WTC11 (cell line): ENCODE data around the gene GREM1. TPM values are rescaled to one million over a fixed set of nuclear protein-coding genes. Genes with fewer than 3 reads are reported as not detected.

Source experiments
- ATAC-seq: fragments of 200-7000 bp; cut with Tn5 transposase; 2 replicates; pipeline ENCODE4 v1.10.0; 2021; ENCODE audit warnings: mild to moderate bottlenecking, moderate library complexity
- CTCF ChIA-PET: fragments of 300-600 bp; sonication (Branson Sonifier 250); formaldehyde crosslinking; loops from one replicate; lab custom pipeline; 2021; ENCODE audit warnings: antibody characterized with exemption; lab: Charles Lee
- POLR2A ChIA-PET: fragments of 350-600 bp; sonication (Branson Sonifier 250); formaldehyde crosslinking; loops from one replicate; lab custom pipeline; 2021; ENCODE audit warnings: antibody characterized with exemption; lab: Charles Lee
- DNase-seq: peaks from one replicate; pipeline ENCODE4 v3.0.0; 2021; ENCODE audit warnings: low spot score
- H3K27ac Mint-ChIP-seq: 2 replicates; pipeline ENCODE4 v1.8.0; 2021; ENCODE audit warnings: mixed read lengths
- H3K27me3 Mint-ChIP-seq: 2 replicates; pipeline ENCODE4 v1.8.0; 2021; ENCODE audit warnings: low read depth, mild to moderate bottlenecking, moderate library complexity, mixed read lengths
- H3K36me3 Mint-ChIP-seq: 2 replicates; pipeline ENCODE4 v1.8.0; 2021; ENCODE audit warnings: mixed read lengths
- H3K4me1 Mint-ChIP-seq: 2 replicates; pipeline ENCODE4 v1.8.0; 2022; ENCODE audit warnings: mixed read lengths
- H3K4me3 Mint-ChIP-seq: 2 replicates; pipeline ENCODE4 v1.8.0; 2021; ENCODE audit warnings: mild to moderate bottlenecking, moderate library complexity, mixed read lengths
- H3K9me3 Mint-ChIP-seq: 2 replicates; pipeline ENCODE4 v1.8.0; 2021; ENCODE audit warnings: mixed read lengths
- ELF4 ChIP-seq: sonication (generic); formaldehyde crosslinking; IDR thresholded peaks from 2 replicates; pipeline ENCODE4 v1.8.1; 2022; ENCODE audit warnings: low read depth, mild to moderate bottlenecking, moderate library complexity, missing genetic modification reagents
- GABPB1 ChIP-seq: sonication (generic); formaldehyde crosslinking; IDR thresholded peaks from 2 replicates; pipeline ENCODE4 v1.8.1; 2023; ENCODE audit warnings: mild to moderate bottlenecking, missing genetic modification reagents
- GRHL2 ChIP-seq: fragments of 250-450 bp; sonication (Bioruptor Pico); IDR thresholded peaks from 2 replicates; pipeline ENCODE4 v1.8.0; 2022; ENCODE audit warnings: mild to moderate bottlenecking, moderate library complexity; ENCODE audit not compliant: insufficient replicate concordance, severe bottlenecking
- HMGA2 ChIP-seq: fragments of 250-450 bp; sonication (Bioruptor Pico); IDR thresholded peaks from 2 replicates; pipeline ENCODE4 v1.4.0; 2021; ENCODE audit warnings: mild to moderate bottlenecking, moderate library complexity
- MYBL2 ChIP-seq: sonication (generic); formaldehyde crosslinking; IDR thresholded peaks from 2 replicates; pipeline ENCODE4 v1.8.1; 2023; ENCODE audit warnings: mild to moderate bottlenecking, moderate library complexity, missing genetic modification reagents
- RORB ChIP-seq: fragments of 250-450 bp; sonication (Bioruptor Pico); IDR thresholded peaks from 2 replicates; pipeline ENCODE4 v1.9.0; 2021; ENCODE audit warnings: mild to moderate bottlenecking
- TEAD1 ChIP-seq: sonication (generic); formaldehyde crosslinking; IDR thresholded peaks from 2 replicates; pipeline ENCODE4 v1.8.0; 2022; ENCODE audit warnings: mild to moderate bottlenecking, missing genetic modification reagents
- TEAD4 ChIP-seq: sonication (generic); formaldehyde crosslinking; IDR thresholded peaks from 2 replicates; pipeline ENCODE4 v1.8.0; 2022; ENCODE audit warnings: mild to moderate bottlenecking, missing genetic modification reagents
- ZNF232 ChIP-seq: sonication (generic); formaldehyde crosslinking; IDR thresholded peaks from 2 replicates; pipeline ENCODE4 v1.8.0; 2022; ENCODE audit warnings: mild to moderate bottlenecking, missing genetic modification reagents
- ZNF416 ChIP-seq: fragments of 250-450 bp; sonication (Bioruptor Pico); IDR thresholded peaks from 2 replicates; pipeline ENCODE4 v1.9.0; 2021; ENCODE audit warnings: mild to moderate bottlenecking, inconsistent platforms
- total RNA-seq: library from RNA; stranded (reverse); gene quantifications from 3 replicates; pipeline ENCODE4 v1.2.3, GENCODE V29; 2021
- TF ChIP-seq, protein P1 (sequence below): sonication (generic); formaldehyde crosslinking; IDR thresholded peaks from 2 replicates; pipeline ENCODE4 v1.8.1; 2023; ENCODE audit warnings: mild to moderate bottlenecking, moderate library complexity, missing genetic modification reagents
- TF ChIP-seq, protein P2 (sequence below): sonication (generic); formaldehyde crosslinking; IDR thresholded peaks from 2 replicates; pipeline ENCODE4 v1.8.1; 2022; ENCODE audit warnings: mild to moderate bottlenecking, missing genetic modification reagents, moderate library complexity, borderline replicate concordance
- TF ChIP-seq, protein P3 (sequence below): fragments of 250-450 bp; sonication (Bioruptor Pico); IDR thresholded peaks from 2 replicates; pipeline ENCODE4 v1.9.0; 2021; ENCODE audit warnings: mild to moderate bottlenecking
- TF ChIP-seq, protein P4 (sequence below): sonication (generic); formaldehyde crosslinking; IDR thresholded peaks from 2 replicates; pipeline ENCODE4 v1.8.0; 2022; ENCODE audit warnings: mild to moderate bottlenecking, missing genetic modification reagents
- TF ChIP-seq, protein P5 (sequence below): sonication (generic); formaldehyde crosslinking; IDR thresholded peaks from 2 replicates; pipeline ENCODE4 v1.8.0; 2022; ENCODE audit warnings: missing genetic modification reagents
- TF ChIP-seq, protein P6 (sequence below): sonication (generic); formaldehyde crosslinking; IDR thresholded peaks from 2 replicates; pipeline ENCODE4 v1.8.1; 2023; ENCODE audit warnings: mild to moderate bottlenecking, missing genetic modification reagents

Gene GREM1
- total RNA-seq, 1 experiment from 2014 or later = 0.59 TPM

DNA sequence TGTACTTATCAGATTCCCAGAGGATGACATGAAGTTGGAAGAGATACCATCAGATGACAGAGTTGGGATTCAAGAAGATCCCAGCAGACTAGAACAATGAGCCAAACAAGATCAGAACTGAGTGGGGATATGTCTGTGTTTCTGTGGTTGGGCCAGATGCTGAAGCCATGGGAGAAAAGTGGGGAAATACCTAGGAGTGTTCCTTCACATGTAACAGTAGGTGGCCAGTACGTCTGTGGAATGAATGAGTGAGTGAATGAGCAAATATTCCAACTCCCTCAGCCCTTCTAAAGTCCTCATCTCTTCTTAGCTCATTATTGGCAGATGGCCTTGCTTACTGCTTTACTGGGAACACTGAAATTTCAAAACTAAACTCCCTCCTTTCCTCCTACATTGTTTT is 32.2 kb upstream of the GREM1 start:
- DNase-seq = no peak
- ChIA-PET CTCF (interaction anchor here (1.3 kb wide), 1 partner anchor 9 kb away, joined by 6 read pairs; no protein-coding TSS in a partner anchor), POLR2A (no interaction called here)
- no peak for ATAC-seq
- Mint-ChIP-seq H3K4me1 (peaks cover 18% of the 10 kb centered on the region), H3K27ac (peak overlapping the region; percentile 11; the same call in 1 of the 2 replicates), H3K27me3 (no peaks in the 10 kb centered on the region), H3K36me3 (peaks cover 6% of the 10 kb centered on the region; the same call in 1 of the 2 replicates), H3K4me3 (no peak overlapping the region), H3K9me3 (peaks cover 7% of the 10 kb centered on the region)
- TF ChIP-seq, protein P1, sequence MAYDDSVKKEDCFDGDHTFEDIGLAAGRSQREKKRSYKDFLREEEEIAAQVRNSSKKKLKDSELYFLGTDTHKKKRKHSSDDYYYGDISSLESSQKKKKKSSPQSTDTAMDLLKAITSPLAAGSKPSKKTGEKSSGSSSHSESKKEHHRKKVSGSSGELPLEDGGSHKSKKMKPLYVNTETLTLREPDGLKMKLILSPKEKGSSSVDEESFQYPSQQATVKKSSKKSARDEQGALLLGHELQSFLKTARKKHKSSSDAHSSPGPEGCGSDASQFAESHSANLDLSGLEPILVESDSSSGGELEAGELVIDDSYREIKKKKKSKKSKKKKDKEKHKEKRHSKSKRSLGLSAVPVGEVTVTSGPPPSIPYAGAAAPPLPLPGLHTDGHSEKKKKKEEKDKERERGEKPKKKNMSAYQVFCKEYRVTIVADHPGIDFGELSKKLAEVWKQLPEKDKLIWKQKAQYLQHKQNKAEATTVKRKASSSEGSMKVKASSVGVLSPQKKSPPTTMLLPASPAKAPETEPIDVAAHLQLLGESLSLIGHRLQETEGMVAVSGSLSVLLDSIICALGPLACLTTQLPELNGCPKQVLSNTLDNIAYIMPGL (CRISPR knock-in tag) = no peak
- TF ChIP-seq ZNF416 (CRISPR knock-in tag) = no peak
- TF ChIP-seq ELF4 (CRISPR knock-in tag) = no peak
- TF ChIP-seq, protein P2, sequence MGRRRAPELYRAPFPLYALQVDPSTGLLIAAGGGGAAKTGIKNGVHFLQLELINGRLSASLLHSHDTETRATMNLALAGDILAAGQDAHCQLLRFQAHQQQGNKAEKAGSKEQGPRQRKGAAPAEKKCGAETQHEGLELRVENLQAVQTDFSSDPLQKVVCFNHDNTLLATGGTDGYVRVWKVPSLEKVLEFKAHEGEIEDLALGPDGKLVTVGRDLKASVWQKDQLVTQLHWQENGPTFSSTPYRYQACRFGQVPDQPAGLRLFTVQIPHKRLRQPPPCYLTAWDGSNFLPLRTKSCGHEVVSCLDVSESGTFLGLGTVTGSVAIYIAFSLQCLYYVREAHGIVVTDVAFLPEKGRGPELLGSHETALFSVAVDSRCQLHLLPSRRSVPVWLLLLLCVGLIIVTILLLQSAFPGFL = no peak
- no peak for TF ChIP-seq ZNF232 (CRISPR knock-in tag)
- TF ChIP-seq TEAD1 = no peak
- TF ChIP-seq, protein P3, sequence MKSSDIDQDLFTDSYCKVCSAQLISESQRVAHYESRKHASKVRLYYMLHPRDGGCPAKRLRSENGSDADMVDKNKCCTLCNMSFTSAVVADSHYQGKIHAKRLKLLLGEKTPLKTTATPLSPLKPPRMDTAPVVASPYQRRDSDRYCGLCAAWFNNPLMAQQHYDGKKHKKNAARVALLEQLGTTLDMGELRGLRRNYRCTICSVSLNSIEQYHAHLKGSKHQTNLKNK (CRISPR knock-in tag) = no peak
- TF ChIP-seq MYBL2 = no peak
- TF ChIP-seq RORB (CRISPR knock-in tag) = no peak
- TF ChIP-seq GRHL2 (CRISPR knock-in tag) = no peak

DNA sequence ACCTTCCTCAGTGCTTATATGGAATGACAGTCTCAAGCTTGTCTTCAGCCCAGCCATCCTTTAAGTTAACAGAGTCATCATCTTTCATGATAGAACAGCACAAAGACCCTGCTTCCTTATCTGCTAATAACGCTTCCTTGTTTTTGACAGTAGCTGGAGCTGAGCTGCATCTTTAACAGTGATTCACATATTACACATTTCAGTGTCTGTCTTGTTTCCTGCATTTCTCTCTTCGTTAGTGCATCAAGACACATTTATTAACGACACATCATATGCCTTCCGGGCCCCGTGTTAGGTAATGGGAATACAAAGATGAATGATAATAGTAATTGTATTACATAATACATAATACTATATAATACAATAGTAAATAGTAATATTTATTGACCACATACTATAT is 30.2 kb upstream of the GREM1 start:
- H3K27me3 Mint-ChIP-seq = no peaks in the 10 kb centered on the region
- peaks cover 6% of the 10 kb centered on the region; the same call in 1 of the 2 replicates for H3K36me3 Mint-ChIP-seq
- H3K27ac Mint-ChIP-seq = no peak overlapping the region
- no peak overlapping the region for H3K4me3 Mint-ChIP-seq
- ChIA-PET CTCF (no interaction called here), POLR2A (no interaction called here)
- TF ChIP-seq, protein P4, sequence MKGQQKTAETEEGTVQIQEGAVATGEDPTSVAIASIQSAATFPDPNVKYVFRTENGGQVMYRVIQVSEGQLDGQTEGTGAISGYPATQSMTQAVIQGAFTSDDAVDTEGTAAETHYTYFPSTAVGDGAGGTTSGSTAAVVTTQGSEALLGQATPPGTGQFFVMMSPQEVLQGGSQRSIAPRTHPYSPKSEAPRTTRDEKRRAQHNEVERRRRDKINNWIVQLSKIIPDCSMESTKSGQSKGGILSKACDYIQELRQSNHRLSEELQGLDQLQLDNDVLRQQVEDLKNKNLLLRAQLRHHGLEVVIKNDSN (CRISPR knock-in tag) = no peak
- TF ChIP-seq HMGA2 (CRISPR knock-in tag) (no peak), TEAD4 (CRISPR knock-in tag) (no peak), RORB (CRISPR knock-in tag) (no peak), TEAD1 (no peak)
- TF ChIP-seq, protein P5, sequence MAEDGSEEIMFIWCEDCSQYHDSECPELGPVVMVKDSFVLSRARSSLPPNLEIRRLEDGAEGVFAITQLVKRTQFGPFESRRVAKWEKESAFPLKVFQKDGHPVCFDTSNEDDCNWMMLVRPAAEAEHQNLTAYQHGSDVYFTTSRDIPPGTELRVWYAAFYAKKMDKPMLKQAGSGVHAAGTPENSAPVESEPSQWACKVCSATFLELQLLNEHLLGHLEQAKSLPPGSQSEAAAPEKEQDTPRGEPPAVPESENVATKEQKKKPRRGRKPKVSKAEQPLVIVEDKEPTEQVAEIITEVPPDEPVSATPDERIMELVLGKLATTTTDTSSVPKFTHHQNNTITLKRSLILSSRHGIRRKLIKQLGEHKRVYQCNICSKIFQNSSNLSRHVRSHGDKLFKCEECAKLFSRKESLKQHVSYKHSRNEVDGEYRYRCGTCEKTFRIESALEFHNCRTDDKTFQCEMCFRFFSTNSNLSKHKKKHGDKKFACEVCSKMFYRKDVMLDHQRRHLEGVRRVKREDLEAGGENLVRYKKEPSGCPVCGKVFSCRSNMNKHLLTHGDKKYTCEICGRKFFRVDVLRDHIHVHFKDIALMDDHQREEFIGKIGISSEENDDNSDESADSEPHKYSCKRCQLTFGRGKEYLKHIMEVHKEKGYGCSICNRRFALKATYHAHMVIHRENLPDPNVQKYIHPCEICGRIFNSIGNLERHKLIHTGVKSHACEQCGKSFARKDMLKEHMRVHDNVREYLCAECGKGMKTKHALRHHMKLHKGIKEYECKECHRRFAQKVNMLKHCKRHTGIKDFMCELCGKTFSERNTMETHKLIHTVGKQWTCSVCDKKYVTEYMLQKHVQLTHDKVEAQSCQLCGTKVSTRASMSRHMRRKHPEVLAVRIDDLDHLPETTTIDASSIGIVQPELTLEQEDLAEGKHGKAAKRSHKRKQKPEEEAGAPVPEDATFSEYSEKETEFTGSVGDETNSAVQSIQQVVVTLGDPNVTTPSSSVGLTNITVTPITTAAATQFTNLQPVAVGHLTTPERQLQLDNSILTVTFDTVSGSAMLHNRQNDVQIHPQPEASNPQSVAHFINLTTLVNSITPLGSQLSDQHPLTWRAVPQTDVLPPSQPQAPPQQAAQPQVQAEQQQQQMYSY (CRISPR knock-in tag) = no peak
- no peak for DNase-seq
- peaks cover 23% of the 10 kb centered on the region for H3K4me1 Mint-ChIP-seq
- no peak for ATAC-seq
- peaks cover 7% of the 10 kb centered on the region for H3K9me3 Mint-ChIP-seq

DNA sequence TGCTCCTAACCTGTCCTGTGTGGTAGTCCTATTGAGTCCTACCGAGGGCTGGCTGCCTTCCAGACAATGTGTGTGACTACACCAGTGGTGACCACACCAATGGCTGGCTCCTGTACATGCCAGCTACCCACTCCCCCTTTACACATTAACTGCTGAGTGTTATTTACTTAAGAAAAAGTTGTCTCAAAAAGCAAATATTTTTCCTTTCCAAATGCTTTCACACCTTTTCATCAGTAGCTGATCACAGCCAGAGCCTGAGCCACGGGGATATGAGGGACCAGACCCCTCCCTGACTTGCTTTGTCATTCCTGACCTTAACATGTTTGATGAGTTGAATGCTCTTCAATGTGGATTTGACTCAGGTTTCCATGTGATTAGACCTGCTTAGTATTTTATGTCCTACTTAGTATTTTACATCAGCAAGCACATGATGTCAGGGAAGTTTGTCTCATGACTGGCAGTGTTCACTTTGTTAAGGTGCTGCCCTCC is 29.6 kb upstream of the GREM1 start:
- H3K4me1 Mint-ChIP-seq = peaks cover 23% of the 10 kb centered on the region
- H3K36me3 Mint-ChIP-seq = peaks cover 6% of the 10 kb centered on the region; the same call in 1 of the 2 replicates
- CTCF ChIA-PET = no interaction called here
- no peaks in the 10 kb centered on the region for H3K27me3 Mint-ChIP-seq
- POLR2A ChIA-PET = no interaction called here
- peaks cover 7% of the 10 kb centered on the region for H3K9me3 Mint-ChIP-seq
- H3K27ac Mint-ChIP-seq = no peak overlapping the region
- no peak for DNase-seq
- peak; percentile 60; the same call in 1 of the 2 replicates for TF ChIP-seq GABPB1 (CRISPR knock-in tag)
- TF ChIP-seq, protein P6, sequence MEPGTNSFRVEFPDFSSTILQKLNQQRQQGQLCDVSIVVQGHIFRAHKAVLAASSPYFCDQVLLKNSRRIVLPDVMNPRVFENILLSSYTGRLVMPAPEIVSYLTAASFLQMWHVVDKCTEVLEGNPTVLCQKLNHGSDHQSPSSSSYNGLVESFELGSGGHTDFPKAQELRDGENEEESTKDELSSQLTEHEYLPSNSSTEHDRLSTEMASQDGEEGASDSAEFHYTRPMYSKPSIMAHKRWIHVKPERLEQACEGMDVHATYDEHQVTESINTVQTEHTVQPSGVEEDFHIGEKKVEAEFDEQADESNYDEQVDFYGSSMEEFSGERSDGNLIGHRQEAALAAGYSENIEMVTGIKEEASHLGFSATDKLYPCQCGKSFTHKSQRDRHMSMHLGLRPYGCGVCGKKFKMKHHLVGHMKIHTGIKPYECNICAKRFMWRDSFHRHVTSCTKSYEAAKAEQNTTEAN = no peak
- no peak overlapping the region for H3K4me3 Mint-ChIP-seq
- ATAC-seq = no peak
